Endothelial cell of umbilical vein (primary cell): ENCODE measurements around the gene SCYL1. TPM values are rescaled to one million over a fixed set of nuclear protein-coding genes. Genes with fewer than 3 reads are reported as not detected.

Experiments used
- BruUV-seq: library from RNA; stranded (reverse); fragments of 400-500 nt; replicated peaks from 2 replicates; lab custom pipeline; 2021; lab: Mats Ljungman, UMichigan
- CTCF ChIA-PET: fragments of 300-600, 350-600 bp; sonication (Branson Sonifier 250); formaldehyde crosslinking; loops from one replicate; lab custom pipeline; 2021; ENCODE audit warnings: antibody characterized with exemption, inconsistent platforms; lab: Charles Lee
- POLR2A ChIA-PET: fragments of 300-600, 350-600 bp; sonication (Branson Sonifier 250); formaldehyde crosslinking; loops from one replicate; lab custom pipeline; 2021; ENCODE audit warnings: antibody characterized with exemption, inconsistent platforms; lab: Charles Lee
- DNase-seq: peaks from one replicate; pipeline ENCODE4 v3.0.0-alpha.2; 2011; ENCODE audit warnings: low read depth, low spot score
- FAIRE-seq: peaks from 2 replicates; lab custom pipeline; 2011; peaks lifted over from hg19 to GRCh38; lab: Jason Lieb, UNC
- H2AFZ ChIP-seq: 2 replicates; pipeline ENCODE4 v1.6.0; 2012; ENCODE audit warnings: low read depth, low read length, control low read depth, inconsistent platforms
- H3K27ac ChIP-seq: 2 replicates; pipeline ENCODE4 v1.5.1; 2011; ENCODE audit warnings: low read depth, mild to moderate bottlenecking, control low read depth, low read length, moderate library complexity; ENCODE audit not compliant: insufficient read depth
- H3K27me3 ChIP-seq, 2 experiments: 2 replicates each; pipeline versions ENCODE4 v1.6.0 to v1.6.1; 2011; ENCODE audit warnings: low read length in 2 of 2, mixed read lengths in 1 of 2; ENCODE audit not compliant: control insufficient read depth in 2 of 2, insufficient read depth in 2 of 2
- H3K36me3 ChIP-seq, 2 experiments: 2 replicates in 1 of 2; 3 replicates in 1 of 2; pipeline ENCODE4 v1.5.1; 2011; ENCODE audit warnings: low read length in 2 of 2, mild to moderate bottlenecking in 1 of 2, moderate library complexity in 1 of 2; ENCODE audit not compliant: control insufficient read depth in 2 of 2, insufficient read depth in 2 of 2; ENCODE audit errors: extremely low read depth in 1 of 2
- H3K4me1 ChIP-seq: 3 replicates; pipeline ENCODE4 v1.5.1; 2011; ENCODE audit warnings: mild to moderate bottlenecking, low read length; ENCODE audit not compliant: control insufficient read depth, insufficient read depth; ENCODE audit errors: extremely low read depth
- H3K4me2 ChIP-seq: 2 replicates; pipeline ENCODE4 v1.6.1; 2011; ENCODE audit warnings: low read length, control low read depth, mixed read lengths; ENCODE audit not compliant: insufficient read depth
- H3K4me3 ChIP-seq, 3 experiments: fragments of 200-600 bp in 1 of 3; sonication (generic), shearing (Covaris generic) in 1 of 3; replicated peaks in 1 of 3; 2 replicates each; pipeline ENCODE4 v1.5.1; 2011 to 2016; ENCODE audit warnings: control low read depth in 3 of 3, low read length in 3 of 3, mild to moderate bottlenecking in 2 of 3, inconsistent platforms in 1 of 3, low read depth in 1 of 3, moderate library complexity in 1 of 3; ENCODE audit not compliant: insufficient read depth in 1 of 3
- H3K79me2 ChIP-seq: 2 replicates; pipeline ENCODE4 v1.6.0; 2012; ENCODE audit warnings: low read length, inconsistent platforms; ENCODE audit not compliant: control insufficient read depth, insufficient read depth
- H3K9ac ChIP-seq: replicated peaks from 2 replicates; pipeline ENCODE3; 2011; ENCODE audit warnings: low read length, control low read depth; ENCODE audit not compliant: insufficient read depth; ENCODE audit errors: extremely low read depth
- H3K9me1 ChIP-seq: replicated peaks from 3 replicates; pipeline ENCODE4 v1.6.0; 2011; ENCODE audit warnings: mild to moderate bottlenecking, low read length; ENCODE audit not compliant: control insufficient read depth, insufficient read depth; ENCODE audit errors: extremely low read depth
- H3K9me3 ChIP-seq: replicated peaks from 2 replicates; pipeline ENCODE4 v1.5.1; 2012; ENCODE audit warnings: low read length, inconsistent platforms; ENCODE audit not compliant: control insufficient read depth, insufficient read depth
- H4K20me1 ChIP-seq: replicated peaks from 2 replicates; pipeline ENCODE3; 2011; ENCODE audit warnings: mild to moderate bottlenecking, low read length; ENCODE audit not compliant: control insufficient read depth, insufficient read depth; ENCODE audit errors: extremely low read depth
- CTCF ChIP-seq, 2 donors: IDR thresholded peaks; 1 replicate in 1 of 2; 2 replicates in 1 of 2; pipeline ENCODE4 v1.5.1; 2011; ENCODE audit warnings: low read length in 2 of 2, mild to moderate bottlenecking in 2 of 2, moderate library complexity in 2 of 2, control low read depth in 1 of 2, inconsistent platforms in 1 of 2, low read depth in 1 of 2; ENCODE audit not compliant: insufficient read depth in 1 of 2; ENCODE audit errors: extremely low read depth in 1 of 2
- POLR2A ChIP-seq: IDR thresholded peaks from 2 replicates; pipeline ENCODE4 v1.6.1; 2012; ENCODE audit warnings: low read depth, mild to moderate bottlenecking, control low read depth, low read length
- dilution Hi-C: fragments of 300-500 bp; cut with MboI; formaldehyde crosslinking; loops from one replicate; pipeline ENCODE4 v1.15.0; 2019; ENCODE audit warnings: low sequenced_read_pairs; ENCODE audit not compliant: extremely low pct_ligation_motif_present
- intact Hi-C: fragments of 100-400 bp; cut with micrococcal nuclease; formaldehyde crosslinking; loops from one replicate; pipeline ENCODE4 v1.10.0; 2022
- polyA plus RNA-seq, 4 experiments: library from polyadenylated mRNA; depleted of rRNA in 3 of 4; stranded (reverse) in 3 of 4; unstranded in 1 of 4; fragments of >200 nt; gene quantifications; 2 replicates each; pipeline versions ENCODE4 v1.2.1 to v1.2.3, GENCODE V29; 2011 to 2012; ENCODE audit warnings: missing spikeins in 1 of 4
- total RNA-seq: library from RNA; stranded (reverse); gene quantifications from 2 replicates; pipeline ENCODE4 v1.2.3, GENCODE V29; 2021

SCYL1 gene
- total and polyA plus RNA-seq, 2 donors (not counting 3 experiments of a cell fraction or from before 2014, with no cell fraction given): 88.2 to 126 TPM

DNA sequence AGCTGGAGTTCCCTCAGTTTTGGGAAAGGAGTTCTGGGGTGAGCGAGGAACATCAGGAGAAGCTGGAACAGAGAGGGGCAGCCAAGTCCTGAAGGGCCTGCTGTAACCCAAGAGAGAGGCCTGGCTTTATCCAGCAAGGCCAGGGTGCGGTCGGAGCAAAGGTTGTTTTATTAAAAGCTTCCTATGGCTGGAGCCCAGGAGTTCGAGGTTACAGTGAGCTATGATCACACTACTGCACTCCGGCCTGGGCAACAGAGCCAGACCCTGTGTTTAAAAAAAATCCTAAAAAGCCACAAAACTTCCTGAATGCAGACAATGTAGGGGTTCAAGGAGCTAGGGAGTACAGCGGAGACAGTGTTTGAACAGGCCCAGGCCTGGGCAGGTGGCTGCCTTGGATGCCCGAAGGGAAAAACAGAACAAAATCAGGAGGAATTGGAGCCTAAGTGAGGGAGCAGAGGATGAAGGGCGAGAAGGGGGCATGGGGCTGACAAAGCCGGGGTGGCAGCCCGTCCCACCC is 48.2 kb upstream of the SCYL1 start:
- Histone ChIP-seq H3K4me1 (peaks cover 29% of the 10 kb centered on the region), H2AFZ (no peak overlapping the region), H3K9ac (peak overlapping the region; percentile 94), H3K4me2 (peak overlapping the region; percentile 78), H4K20me1 (no peaks in the 10 kb centered on the region), H3K36me3 (no peaks in the 10 kb centered on the region), H3K4me3 (peak overlapping the region; percentile 35 to 56 (median 54)), H3K27me3 (no peaks in the 10 kb centered on the region), H3K79me2 (peaks cover 24% of the 10 kb centered on the region), H3K9me1 (no peaks in the 10 kb centered on the region), H3K27ac (peak overlapping the region; percentile 88), H3K9me3 (no peaks in the 10 kb centered on the region)
- BruUV-seq: TSS peak; percentile 80
- CTCF ChIA-PET: interaction anchor here (0.6 to 7.9 kb wide), 8 partner anchors 11 to 246 kb away, joined by 3 to 247 read pairs (median 6); partner anchors contain the start of gene MALAT1
- intact Hi-C loops (loop anchor here (1.0 to 2.0 kb wide), 4 partner anchors 11 to 94 kb away; partner anchors contain the start of gene SLC25A45), dilution Hi-C loops (no loop called here)
- POLR2A ChIA-PET: interaction anchor here (0.6 to 6.4 kb wide), 7 partner anchors 11 to 214 kb away, joined by 3 to 283 read pairs (median 5); partner anchors contain the start of genes MALAT1 and NEAT1
- FAIRE-seq (no peak), DNase-seq (peak; percentile 31)
- TF ChIP-seq CTCF (IDR thresholded peaks at IDR 0.05; ENCODE audit: extremely low read depth in 1 of 2, insufficient read depth in 1 of 2, low read depth in 1 of 2, low read length in 2 of 2) (no peak), POLR2A (peak; percentile 14)
